Right lobe of liver (tissue), 6 donors: ENCODE data around the gene AMT. TPM values are rescaled to one million over a fixed set of nuclear protein-coding genes. Genes with fewer than 3 reads are reported as not detected.
"Not testable (repeated sequence)": the region's sequence is repeated elsewhere in the genome, so short reads cannot be mapped to it uniquely, and the experiment has no call there.

Source experiments
- ATAC-seq, 4 donors: fragments of 200-7000 bp; cut with Tn5 transposase; one replicate each; pipeline ENCODE4 v1.9.1; 2020; ENCODE audit warnings: mild to moderate bottlenecking in 4 of 4, moderate library complexity in 4 of 4
- DNase-seq, 3 donors: peaks; one replicate each; pipeline ENCODE4 v3.0.0-alpha.2; 2020
- H3K27ac ChIP-seq, 3 donors: fragments of 200-600 bp; one replicate each; pipeline ENCODE4 v1.8.0; 2022
- H3K27me3 ChIP-seq, 2 donors: fragments of 200-600 bp; one replicate each; pipeline ENCODE4 v1.8.0; 2022
- H3K36me3 ChIP-seq, 4 donors: fragments of 200-600 bp; sonication (generic) in 1 of 4; one replicate each; pipeline versions ENCODE4 v1.5.1 to v1.8.0; 2017 to 2022; ENCODE audit warnings: control low read depth in 1 of 4
- H3K4me1 ChIP-seq, 4 donors: fragments of 200-600 bp; sonication (generic) in 1 of 4; one replicate each; pipeline versions ENCODE4 v1.5.1 to v1.8.0; 2017 to 2022; ENCODE audit warnings: control low read depth in 1 of 4
- H3K4me3 ChIP-seq, 3 donors: fragments of 200-600 bp; one replicate each; pipeline ENCODE4 v1.8.0; 2022
- H3K9me3 ChIP-seq, 4 donors: fragments of 200-600 bp; sonication (generic) in 1 of 4; one replicate each; pipeline versions ENCODE4 v1.5.1 to v1.8.0; 2017 to 2022; ENCODE audit warnings: control low read depth in 1 of 4
- CTCF ChIP-seq, 4 donors: fragments of 200-600 bp in 3 of 4; fragments of 450-650 bp in 1 of 4; IDR thresholded peaks; one replicate each; pipeline versions ENCODE4 v1.5.1 to v1.8.0; 2016 to 2022; ENCODE audit warnings: antibody characterized with exemption in 4 of 4, mild to moderate bottlenecking in 2 of 4
- POLR2A ChIP-seq: fragments of 450-650 bp; IDR thresholded peaks from one replicate; pipeline ENCODE4 v1.6.1; 2017; ENCODE audit warnings: antibody characterized with exemption, mild to moderate bottlenecking
- WGBS: methylation state at CpG from one replicate; pipeline ENCODE4 v1.1.6; 2018; ENCODE audit warnings: low coverage, low lambda C conversion rate; ENCODE audit not compliant: insufficient coverage; ENCODE audit errors: missing lambda C conversion rate; 5-methylcytosine and 5-hydroxymethylcytosine counted together
- intact Hi-C, 2 donors: fragments of 100-400 bp; cut with DNase I; formaldehyde crosslinking; loops; one replicate each; pipeline versions ENCODE4 v1.11.2 to v1.14.1; 2022
- total RNA-seq, 6 experiments: library from RNA; depleted of rRNA in 2 of 6; stranded (reverse); fragments of >200 nt in 2 of 6; fragmentation: NEBNext Ultra II Directional in 3 of 6; extraction: Animal tissue kit (Norgen Biotek cat#: 25700) in 3 of 6; gene quantifications; one replicate each; pipeline versions ENCODE4 v1.1.0 to v1.2.4, GENCODE V29; 2016 to 2023
- donor health status: DM: no; HTN: yes; CAD: no.
- donor health status: DM: no; HTN: no; CAD: no.
- donor health status: DM: no; HTN: no; CAD: no.
- donor health status: DM: no; HTN: yes; CAD: no.
- donor health status: DM: no; HTN: yes; CAD: no.

AMT gene
- total RNA-seq, 6 experiments from 2014 or later = 8.4 to 52.0 (median 31.3) TPM

DNA sequence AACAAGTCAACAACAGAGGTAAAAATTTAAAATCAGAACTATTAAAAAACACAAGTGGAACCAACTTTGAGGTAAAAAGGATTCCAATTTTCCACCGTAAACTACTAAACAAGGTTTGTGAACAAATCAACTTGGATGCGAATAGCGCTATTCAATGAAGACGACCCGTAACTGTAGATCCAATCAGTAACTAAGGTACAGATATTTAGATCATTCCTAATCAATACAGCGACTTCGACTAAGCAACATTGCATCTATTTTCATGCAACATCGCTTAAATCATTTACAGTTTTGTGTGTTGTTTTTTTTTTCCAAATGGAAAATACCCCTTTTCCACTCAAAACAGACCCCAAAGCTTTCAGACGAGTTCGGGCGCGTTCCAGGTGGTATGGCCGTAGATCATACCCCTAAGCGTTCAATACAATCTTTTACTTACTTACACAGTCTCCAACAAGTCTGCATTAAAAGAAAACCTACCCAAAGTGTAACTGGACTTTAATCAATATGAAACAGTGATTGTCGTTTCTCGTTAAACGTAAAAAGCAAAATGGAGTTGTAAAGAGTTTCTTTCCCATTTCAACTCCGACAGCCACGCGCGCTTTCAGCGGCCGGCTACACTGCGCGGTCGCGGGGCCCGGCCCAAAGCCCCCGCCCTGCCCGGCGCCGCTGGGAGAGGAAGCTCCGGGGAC lies 11.3 kb downstream of the AMT start:
- no peak for ATAC-seq
- TF ChIP-seq POLR2A (no peak), CTCF (IDR thresholded peaks at IDR 0.05) (no peak)
- Histone ChIP-seq H3K4me1 (peaks cover 0 to 46% (median 7%) of the 10 kb centered on the region in 4 donors), H3K4me3 (peak overlapping the region; percentile 77 to 90 (median 86)), H3K27me3 (no peaks in the 10 kb centered on the region), H3K27ac (peak overlapping the region; percentile 83 to 96 (median 95)), H3K36me3 (peaks cover 0 to 10% (median 0%) of the 10 kb centered on the region in 4 donors), H3K9me3 (no peaks in the 10 kb centered on the region)
- intact Hi-C loops = no loop called here
- DNase-seq = no peak
- whole genome bisulfite sequencing = under 1% methylated on average over 32 of the region's 33 CpGs

DNA sequence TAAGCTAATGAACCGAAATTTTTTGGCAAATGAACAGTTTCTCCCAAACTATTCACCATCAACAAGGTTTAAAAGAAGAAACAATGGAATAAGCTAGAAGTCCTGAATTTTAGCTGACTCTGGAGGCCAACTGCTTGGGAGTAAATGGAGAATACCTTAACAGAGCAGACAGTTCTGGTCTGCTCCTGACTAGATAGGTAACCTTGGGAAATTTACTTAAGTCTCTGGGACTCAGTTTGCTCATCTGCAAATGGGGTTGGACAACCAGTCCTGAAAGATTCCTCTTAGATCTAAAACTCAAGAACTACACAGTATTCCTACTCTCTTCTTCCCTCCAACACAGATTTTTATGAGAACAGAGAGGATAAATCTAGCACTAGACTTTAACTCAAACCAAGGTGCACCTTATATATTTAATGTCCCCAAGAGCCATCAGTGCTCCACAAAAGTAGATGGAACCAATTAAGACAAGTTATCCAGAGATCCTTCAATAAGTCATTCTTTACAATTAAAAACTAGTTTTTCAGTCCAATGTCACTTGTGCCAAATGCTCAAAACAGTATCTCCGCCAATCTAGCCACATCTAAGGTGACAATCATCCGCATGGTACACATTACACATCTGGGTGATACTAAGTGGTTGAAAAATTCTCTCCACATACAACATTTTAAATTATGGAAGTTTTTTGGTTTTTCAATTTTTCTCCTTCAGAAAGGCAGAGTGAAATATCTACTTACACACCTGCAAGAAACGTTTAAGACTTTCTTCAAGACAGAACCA lies 12.0 kb downstream of the AMT start:
- intact Hi-C loops = no loop called here
- no peaks in the 10 kb centered on the region for H3K9me3 ChIP-seq
- peak overlapping the region in 1 of 3 donors; percentile 95 for H3K27ac ChIP-seq
- DNase-seq (no peak), ATAC-seq (no peak)
- H3K36me3 ChIP-seq = peaks cover 0 to 7% (median 0%) of the 10 kb centered on the region in 4 donors
- H3K4me3 ChIP-seq = peak overlapping the region; percentile 77 to 90 (median 86)
- peaks cover 0 to 46% (median 7%) of the 10 kb centered on the region in 4 donors for H3K4me1 ChIP-seq
- WGBS = 19% methylated on average over 4 of the region's 4 CpGs
- H3K27me3 ChIP-seq = no peaks in the 10 kb centered on the region
- TF ChIP-seq CTCF (IDR thresholded peaks at IDR 0.05) (no peak), POLR2A (no peak)

GRCh38 chr3:49406571-49407565 lies 15.4 kb downstream of the AMT start:
- 52% methylated on average over 16 of the region's 17 CpGs for WGBS
- no peaks in the 10 kb centered on the region for H3K36me3 ChIP-seq
- H3K4me1 ChIP-seq = peaks cover 0 to 37% (median 7%) of the 10 kb centered on the region in 4 donors
- TF ChIP-seq POLR2A = no peak
- TF ChIP-seq CTCF (IDR thresholded peaks at IDR 0.05) = no peak
- DNase-seq (peak in 1 of 3 donors; percentile 22), ATAC-seq (no peak)
- intact Hi-C loops = no loop called here
- no peaks in the 10 kb centered on the region for H3K27me3 ChIP-seq
- no peaks in the 10 kb centered on the region for H3K9me3 ChIP-seq
- H3K4me3 ChIP-seq = no peak overlapping the region
- H3K27ac ChIP-seq = no peak overlapping the region

DNA sequence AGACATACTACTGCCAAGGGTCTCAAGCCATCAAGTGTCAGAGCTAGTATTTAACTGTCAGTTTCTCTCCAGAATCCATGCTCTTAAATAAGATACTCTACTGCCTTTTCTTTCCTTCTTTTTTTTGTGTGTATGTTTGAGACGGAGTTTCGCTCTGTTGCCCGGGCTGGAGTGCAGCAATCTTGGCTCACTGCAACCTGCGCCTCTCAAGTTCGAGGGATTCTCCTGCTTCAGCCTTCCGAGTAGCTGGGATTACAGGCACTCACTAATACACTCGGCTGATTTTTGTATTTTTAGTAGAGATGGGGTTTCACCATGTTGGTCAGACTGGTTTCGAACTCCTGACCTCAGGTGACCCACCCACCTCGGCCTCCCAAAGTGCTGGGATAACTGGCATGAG lies 16.7 kb downstream of the AMT start:
- ATAC-seq, intact Hi-C loops, H3K27ac ChIP-seq, H3K36me3 ChIP-seq, H3K27me3 ChIP-seq, H3K4me3 ChIP-seq, H3K9me3 ChIP-seq: not testable (repeated sequence)
- peak in 1 of 3 donors; percentile 5 for DNase-seq
- WGBS = 52% methylated on average over 7 of the region's 9 CpGs
- peaks cover 0 to 35% (median 7%) of the 10 kb centered on the region in 4 donors for H3K4me1 ChIP-seq
